Naive B cell (primary cell): Measurements from ENCODE around the gene KSR1. TPM values are rescaled to one million over a fixed set of nuclear protein-coding genes. Genes with fewer than 3 reads are reported as not detected.

Experiments used
- ATAC-seq, 2 donors: fragments of 150-1000 bp; cut with Tn5 transposase; 2 replicates each; pipeline ENCODE4 v1.10.0; 2021; ENCODE audit warnings: low read depth in 2 of 2, mild to moderate bottlenecking in 2 of 2, moderate library complexity in 2 of 2
- DNase-seq: peaks from one replicate; pipeline ENCODE4 v3.0.0; 2022
- H3K27ac Mint-ChIP-seq, 6 donors: one replicate each; pipeline ENCODE4 v1.8.0; 2020 to 2022; ENCODE audit warnings: mild to moderate bottlenecking in 6 of 6, mixed read lengths in 6 of 6, moderate library complexity in 5 of 6, inconsistent platforms in 2 of 6
- H3K27me3 Mint-ChIP-seq, 3 donors: one replicate each; pipeline ENCODE4 v1.8.0; 2021 to 2022; ENCODE audit warnings: mixed read lengths in 3 of 3, mild to moderate bottlenecking in 1 of 3
- H3K36me3 Mint-ChIP-seq, 2 donors: one replicate each; pipeline ENCODE4 v1.8.0; 2020 to 2022; ENCODE audit warnings: mixed read lengths in 2 of 2, inconsistent platforms in 1 of 2, mild to moderate bottlenecking in 1 of 2
- H3K4me1 Mint-ChIP-seq, 3 donors: one replicate each; pipeline ENCODE4 v1.8.0; 2020 to 2022; ENCODE audit warnings: mixed read lengths in 3 of 3, inconsistent platforms in 1 of 3, mild to moderate bottlenecking in 1 of 3, moderate library complexity in 1 of 3
- H3K4me3 Mint-ChIP-seq, 8 donors: one replicate each; pipeline ENCODE4 v1.8.0; 2020 to 2022; ENCODE audit warnings: mild to moderate bottlenecking in 8 of 8, mixed read lengths in 8 of 8, moderate library complexity in 8 of 8, inconsistent platforms in 2 of 8
- H3K9me3 Mint-ChIP-seq, 7 donors: one replicate each; pipeline ENCODE4 v1.8.0; 2020 to 2022; ENCODE audit warnings: mixed read lengths in 7 of 7, mild to moderate bottlenecking in 5 of 7, inconsistent platforms in 2 of 7, moderate library complexity in 1 of 7
- polyA plus RNA-seq, 6 donors: library from polyadenylated mRNA; unstranded; fragments of 300-500 nt; fragmentation: Illumina TruSeq; gene quantifications; one replicate each; pipeline ENCODE4 v1.2.3, GENCODE V29; 2021; ENCODE audit warnings: low read depth in 6 of 6

The KSR1 gene
- polyA plus RNA-seq, 6 donors from 2014 or later = 0.38 to 4.4 (median 2.3) TPM

- peaks cover 43 to 56% (median 44%) of the 10 kb centered on the region in 3 donors for H3K4me1 Mint-ChIP-seq
These were observed 83.6 kb downstream of the KSR1 start for GRCh38 chr17:27539794-27540317.

DNA sequence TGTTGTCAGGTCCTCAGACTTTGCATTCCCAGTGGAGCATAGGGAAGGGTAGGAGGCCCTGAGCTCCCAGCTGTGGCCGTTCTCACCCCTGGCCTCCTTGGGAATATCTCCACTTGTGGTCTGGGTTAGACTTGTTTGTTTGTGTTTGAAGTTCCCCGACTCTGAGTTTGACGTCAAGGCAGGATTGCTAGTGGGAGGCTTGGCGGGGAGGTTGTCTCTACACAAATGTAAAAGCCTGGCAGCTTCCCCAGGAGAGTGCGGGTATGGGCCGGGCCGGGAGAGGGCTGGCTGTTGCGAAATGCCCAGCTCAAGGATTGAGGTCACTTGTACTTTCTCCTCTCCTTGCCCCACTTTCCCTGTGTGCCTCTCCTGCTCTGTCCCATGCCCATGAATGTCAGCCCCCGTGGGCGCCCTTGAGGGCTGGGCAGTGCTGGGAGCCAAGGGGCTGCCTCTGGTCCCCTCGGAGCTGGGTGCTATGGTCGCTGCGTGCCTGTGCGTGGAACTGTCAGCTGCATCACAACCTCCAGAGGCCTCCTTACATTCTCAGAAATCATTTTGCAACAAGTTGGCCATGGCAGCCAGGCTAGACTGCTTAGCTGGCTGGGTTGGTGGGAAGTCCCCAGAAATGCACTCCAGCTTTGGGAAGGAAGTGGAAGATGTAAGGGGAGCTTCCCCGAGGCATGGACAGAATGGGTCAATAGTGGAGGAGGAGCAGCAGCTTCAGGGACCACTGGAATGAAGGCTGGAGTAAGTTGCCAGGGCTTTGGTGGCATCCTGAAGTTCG lies 84.3 kb downstream of the KSR1 start:
- no peaks in the 10 kb centered on the region for H3K9me3 Mint-ChIP-seq
- DNase-seq (no peak), ATAC-seq (no peak)
- H3K27me3 Mint-ChIP-seq = peaks cover 0 to 4% (median 0%) of the 10 kb centered on the region in 3 donors
- H3K4me1 Mint-ChIP-seq = peaks cover 45 to 61% (median 51%) of the 10 kb centered on the region in 3 donors
- H3K4me3 Mint-ChIP-seq = peak overlapping the region in 2 of 8 donors; percentile 14 to 51
- H3K27ac Mint-ChIP-seq = peak overlapping the region in 2 of 6 donors; percentile 42 to 73
- no peaks in the 10 kb centered on the region for H3K36me3 Mint-ChIP-seq

More at GRCh38 chr17:27539794-27540317, 83.6 kb downstream of the KSR1 start:
- Mint-ChIP-seq H3K27ac (peak overlapping the region in 1 of 6 donors; percentile 42), H3K27me3 (no peaks in the 10 kb centered on the region), H3K9me3 (no peaks in the 10 kb centered on the region), H3K36me3 (no peaks in the 10 kb centered on the region), H3K4me3 (no peak overlapping the region)
- DNase-seq (no peak), ATAC-seq (no peak)

GRCh38 chr17:27541301-27542023 lies 85.2 kb downstream of the KSR1 start:
- Mint-ChIP-seq H3K27me3 (peaks cover 0 to 5% (median 0%) of the 10 kb centered on the region in 3 donors), H3K4me1 (peaks cover 51 to 62% (median 60%) of the 10 kb centered on the region in 3 donors)
- DNase-seq = no peak

GRCh38 chr17:27542841-27543463 lies 86.7 kb downstream of the KSR1 start:
- Mint-ChIP-seq H3K27ac (peak overlapping the region in 2 of 6 donors; percentile 26 to 73), H3K9me3 (no peaks in the 10 kb centered on the region), H3K4me1 (peaks cover 59 to 68% (median 67%) of the 10 kb centered on the region in 3 donors), H3K36me3 (no peaks in the 10 kb centered on the region), H3K4me3 (peak overlapping the region in 3 of 8 donors; percentile 34 to 51 (median 35)), H3K27me3 (peaks cover 0 to 5% (median 0%) of the 10 kb centered on the region in 3 donors)
- ATAC-seq = no peak
- no peak for DNase-seq

More at GRCh38 chr17:27541301-27542023, 85.2 kb downstream of the KSR1 start:
- H3K9me3 Mint-ChIP-seq = no peaks in the 10 kb centered on the region
- no peak for ATAC-seq
- H3K4me3 Mint-ChIP-seq = peak overlapping the region in 4 of 8 donors; percentile 34 to 52 (median 51)
- H3K27ac Mint-ChIP-seq = peak overlapping the region in 4 of 6 donors; percentile 25 to 73 (median 44)
- H3K36me3 Mint-ChIP-seq = no peaks in the 10 kb centered on the region

- no peaks in the 10 kb centered on the region for H3K9me3 Mint-ChIP-seq
- H3K27ac Mint-ChIP-seq = peak overlapping the region in 3 of 6 donors; percentile 21 to 73 (median 57)
- no peak for DNase-seq
- peaks cover 59 to 68% (median 67%) of the 10 kb centered on the region in 3 donors for H3K4me1 Mint-ChIP-seq
- H3K27me3 Mint-ChIP-seq = peaks cover 0 to 5% (median 0%) of the 10 kb centered on the region in 3 donors
- no peak overlapping the region for H3K4me3 Mint-ChIP-seq
- ATAC-seq = no peak
- H3K36me3 Mint-ChIP-seq = no peaks in the 10 kb centered on the region
These were observed 87.2 kb downstream of the KSR1 start for GRCh38 chr17:27543464-27543856.

DNA sequence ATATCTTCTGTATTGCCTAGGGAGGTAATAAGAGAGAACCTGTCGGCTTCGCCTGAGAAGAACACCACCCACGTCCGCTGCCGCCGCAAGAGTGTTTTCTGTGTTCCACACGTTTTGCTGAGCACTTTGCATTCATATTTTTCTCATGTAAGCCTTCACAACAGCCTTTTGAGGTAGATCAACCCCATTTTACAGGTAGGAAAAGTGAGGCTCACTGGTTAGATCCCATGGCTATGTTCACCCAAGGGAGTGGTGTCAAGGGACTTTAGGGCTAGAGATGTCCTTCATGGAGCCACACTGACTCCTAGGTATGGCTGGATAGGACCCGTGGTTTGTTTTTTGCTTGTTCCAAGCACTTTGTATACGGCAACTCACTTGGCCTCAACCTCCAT lies 87.7 kb downstream of the KSR1 start:
- H3K9me3 Mint-ChIP-seq = no peaks in the 10 kb centered on the region
- H3K27ac Mint-ChIP-seq = peak overlapping the region in 4 of 6 donors; percentile 9 to 83 (median 33)
- H3K4me1 Mint-ChIP-seq = peaks cover 59 to 68% (median 67%) of the 10 kb centered on the region in 3 donors
- H3K27me3 Mint-ChIP-seq = peaks cover 0 to 5% (median 0%) of the 10 kb centered on the region in 3 donors
- no peak for DNase-seq
- ATAC-seq = no peak
- no peaks in the 10 kb centered on the region for H3K36me3 Mint-ChIP-seq
- peak overlapping the region in 5 of 8 donors; percentile 30 to 80 (median 56) for H3K4me3 Mint-ChIP-seq

GRCh38 chr17:27544350-27545131 lies 88.3 kb downstream of the KSR1 start:
- ATAC-seq (peak; percentile 76 to 78), DNase-seq (peak; percentile 46)
- H3K27ac Mint-ChIP-seq = peak overlapping the region in 4 of 6 donors; percentile 29 to 83 (median 56)
- H3K9me3 Mint-ChIP-seq = no peaks in the 10 kb centered on the region
- H3K4me3 Mint-ChIP-seq = peak overlapping the region; percentile 18 to 80 (median 59)
- H3K4me1 Mint-ChIP-seq = peaks cover 59 to 68% (median 67%) of the 10 kb centered on the region in 3 donors
- peaks cover 0 to 5% (median 0%) of the 10 kb centered on the region in 3 donors for H3K27me3 Mint-ChIP-seq
- no peaks in the 10 kb centered on the region for H3K36me3 Mint-ChIP-seq

DNA sequence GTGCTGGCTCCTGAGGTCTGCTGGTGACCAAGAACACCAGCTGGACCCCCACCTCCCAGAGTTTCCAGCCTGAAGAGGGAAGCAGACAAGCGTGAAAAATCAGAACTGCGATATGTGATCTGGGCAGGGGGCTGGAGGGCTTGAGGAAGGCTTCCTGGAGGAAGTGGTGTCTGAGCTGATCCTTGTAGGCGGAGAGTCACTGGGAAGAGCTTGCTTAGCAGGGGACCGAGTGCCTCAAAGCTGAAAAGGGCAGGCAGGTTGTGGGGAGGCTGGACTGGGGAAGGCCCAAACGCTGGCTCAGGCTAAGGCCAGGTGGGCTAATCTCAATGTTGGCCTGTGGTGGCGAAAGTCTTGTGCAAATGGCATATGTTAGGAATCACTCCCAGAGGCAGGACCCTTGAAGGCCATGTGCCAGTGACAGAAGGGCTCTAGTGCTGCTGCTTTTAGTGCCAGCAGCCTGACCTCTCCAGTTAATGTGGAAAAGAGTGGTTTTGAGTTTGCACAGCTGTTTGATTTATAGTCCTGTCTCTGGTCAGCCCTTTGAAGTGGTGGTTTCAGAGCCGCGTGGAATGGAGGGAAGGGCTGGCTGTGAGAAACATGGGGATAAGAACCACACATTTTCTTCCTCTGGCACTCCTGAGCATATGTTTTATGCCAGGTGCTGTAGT lies 89.4 kb downstream of the KSR1 start:
- peak overlapping the region in 3 of 8 donors; percentile 25 to 75 (median 47) for H3K4me3 Mint-ChIP-seq

DNA sequence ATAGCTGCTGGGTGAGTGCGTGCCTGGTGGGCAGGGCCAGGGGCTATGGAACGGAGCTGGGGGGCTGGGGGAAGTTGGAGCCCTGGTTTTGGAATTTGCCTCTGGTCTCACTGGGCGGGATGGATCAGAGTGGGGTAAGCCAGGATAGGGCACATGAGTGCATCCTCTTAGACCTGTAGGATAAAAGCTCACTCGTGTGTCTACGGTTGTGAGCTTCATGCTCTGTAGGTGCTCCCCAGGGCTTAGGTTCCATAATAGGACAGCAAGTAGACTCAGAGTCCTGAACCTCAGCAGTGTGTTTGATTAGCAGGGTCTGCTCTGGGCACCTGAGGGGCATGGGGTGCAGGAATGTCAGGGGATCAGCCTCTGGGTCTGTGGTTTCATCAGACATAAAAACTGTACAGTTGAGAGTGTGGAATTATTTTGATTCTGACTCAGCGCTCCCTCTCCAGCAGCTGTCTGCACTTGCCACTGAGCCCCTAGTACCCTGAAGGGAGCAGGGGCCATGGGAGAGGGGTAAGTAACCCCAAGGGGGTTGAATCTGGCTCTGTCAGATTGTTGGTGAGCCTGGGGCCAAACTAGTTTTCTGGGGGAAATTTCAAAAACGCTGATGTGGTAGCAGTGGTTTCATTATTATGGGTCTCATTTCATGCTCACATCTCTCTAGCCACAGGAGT lies 90.5 kb downstream of the KSR1 start:
- no peak for ATAC-seq
- H3K4me1 Mint-ChIP-seq = peaks cover 47 to 55% (median 54%) of the 10 kb centered on the region in 3 donors
- no peaks in the 10 kb centered on the region for H3K9me3 Mint-ChIP-seq
- H3K36me3 Mint-ChIP-seq = peaks cover 4 to 8% of the 10 kb centered on the region in 2 donors
- H3K4me3 Mint-ChIP-seq = peak overlapping the region in 1 of 8 donors; percentile 6
- peak overlapping the region in 4 of 6 donors; percentile 28 to 82 (median 40) for H3K27ac Mint-ChIP-seq
- peaks cover 0 to 5% (median 0%) of the 10 kb centered on the region in 3 donors for H3K27me3 Mint-ChIP-seq
- no peak for DNase-seq

More for the DNA sequence above, 89.4 kb downstream of the KSR1 start:
- Mint-ChIP-seq H3K27ac (peak overlapping the region in 5 of 6 donors; percentile 10 to 86 (median 50)), H3K27me3 (peaks cover 0 to 5% (median 0%) of the 10 kb centered on the region in 3 donors), H3K36me3 (no peaks in the 10 kb centered on the region), H3K4me1 (peaks cover 57 to 65% (median 65%) of the 10 kb centered on the region in 3 donors), H3K9me3 (no peaks in the 10 kb centered on the region)
- ATAC-seq (no peak), DNase-seq (no peak)

DNA sequence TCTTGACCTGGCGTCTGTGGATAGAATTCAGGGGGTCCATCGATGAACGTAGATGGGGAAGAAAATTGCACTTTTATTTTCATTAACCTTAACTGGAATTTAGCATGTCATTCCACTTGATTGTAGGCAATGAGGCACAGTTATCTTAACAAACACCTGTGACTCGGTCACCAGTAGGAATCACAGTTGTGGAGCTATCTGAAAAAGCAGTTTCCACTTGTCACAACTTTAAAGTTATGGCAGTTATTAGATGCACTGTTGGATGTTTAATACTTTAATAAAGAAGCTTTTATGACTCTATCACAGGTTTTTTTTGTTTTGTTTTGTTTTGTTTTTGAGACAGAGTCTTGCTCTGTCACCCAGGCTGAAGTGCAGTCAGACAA lies 91.0 kb downstream of the KSR1 start:
- Mint-ChIP-seq H3K27ac (peak overlapping the region in 5 of 6 donors; percentile 12 to 82 (median 32)), H3K4me1 (peaks cover 42 to 49% (median 49%) of the 10 kb centered on the region in 3 donors), H3K36me3 (peaks cover 9 to 13% of the 10 kb centered on the region in 2 donors), H3K4me3 (no peak overlapping the region), H3K27me3 (peaks cover 0 to 5% (median 0%) of the 10 kb centered on the region in 3 donors), H3K9me3 (no peaks in the 10 kb centered on the region)
- no peak for DNase-seq
- ATAC-seq = no peak

DNA sequence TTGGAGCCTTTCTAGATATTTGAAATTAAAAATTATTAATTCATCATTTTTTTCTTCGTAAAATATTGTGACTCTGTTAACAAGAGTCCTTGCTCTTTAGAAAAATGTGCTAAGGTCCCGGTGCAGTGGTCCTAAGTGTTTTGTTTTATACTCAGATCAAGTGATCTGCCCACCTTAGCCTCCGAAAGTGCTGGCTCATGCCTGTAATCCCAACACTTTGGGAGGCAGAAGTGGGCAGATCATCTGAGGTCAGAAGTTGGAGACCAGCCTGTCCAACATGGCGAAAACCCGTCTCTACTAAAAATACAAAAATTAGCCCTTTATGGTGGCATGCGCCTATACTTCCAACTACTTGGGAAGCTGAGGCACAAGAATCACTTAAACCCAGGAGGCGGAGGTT lies 92.1 kb downstream of the KSR1 start:
- peaks cover 0 to 5% (median 0%) of the 10 kb centered on the region in 3 donors for H3K27me3 Mint-ChIP-seq
- H3K4me1 Mint-ChIP-seq = peaks cover 32 to 47% (median 39%) of the 10 kb centered on the region in 3 donors
- ATAC-seq (no peak), DNase-seq (no peak)
- no peak overlapping the region for H3K4me3 Mint-ChIP-seq
- H3K9me3 Mint-ChIP-seq = no peaks in the 10 kb centered on the region
- H3K36me3 Mint-ChIP-seq = peaks cover 10 to 13% of the 10 kb centered on the region in 2 donors
- no peak overlapping the region for H3K27ac Mint-ChIP-seq
